K562 (cell line): Measurements from ENCODE around the gene DDX18. TPM values are rescaled to one million over a fixed set of nuclear protein-coding genes. Genes with fewer than 3 reads are reported as not detected.
A peak's percentile ranks its signal among the peaks of the same experiment; 100 is the strongest.

Source experiments
- CCAR2 ChIP-seq: fragments of 200-400 bp; formaldehyde crosslinking; IDR thresholded peaks from 2 replicates; pipeline ENCODE4 v1.6.1; 2017; ENCODE audit warnings: mild to moderate bottlenecking, low read depth, low read length
- E2F3 ChIP-seq: fragments of 250-450 bp; sonication (Bioruptor Pico); IDR thresholded peaks from 2 replicates; pipeline ENCODE4 v1.4.0; 2020; ENCODE audit warnings: mild to moderate bottlenecking
- EP300 ChIP-seq: IDR thresholded peaks from 2 replicates; pipeline ENCODE4 v1.6.1; 2012; ENCODE audit warnings: low read length, improper control_type of control experiment
- GTF2E2 ChIP-seq: fragments of 200-800 bp; sonication (Bioruptor generic); IDR thresholded peaks from 2 replicates; pipeline ENCODE4 v1.6.1; 2016; ENCODE audit warnings: missing genetic modification characterization, missing compliant biosample characterization
- MEF2D ChIP-seq: conservative IDR thresholded peaks from 2 replicates; pipeline ENCODE4 v1.6.1; 2016; ENCODE audit warnings: low read depth, missing genetic modification characterization, missing compliant biosample characterization
- PHB2 ChIP-seq: fragments of 450-650 bp; IDR thresholded peaks from 2 replicates; pipeline ENCODE4 v1.6.1; 2017; ENCODE audit warnings: low read depth
- POLR2G ChIP-seq: fragments of 200-400 bp; formaldehyde crosslinking; IDR thresholded peaks from 2 replicates; pipeline ENCODE4 v1.6.1; 2017; ENCODE audit warnings: low read depth, mild to moderate bottlenecking, antibody characterized with exemption, low read length, moderate library complexity
- SLC30A9 ChIP-seq: fragments of 250-450 bp; sonication (Bioruptor Pico); IDR thresholded peaks from 2 replicates; pipeline ENCODE4 v1.8.0; 2022; ENCODE audit warnings: mild to moderate bottlenecking, moderate library complexity
- SMARCB1 ChIP-seq: IDR thresholded peaks from 2 replicates; pipeline ENCODE4 v1.6.1; 2011; ENCODE audit warnings: improper control_type of control experiment, low read depth; ENCODE audit not compliant: insufficient read length
- SNIP1 ChIP-seq: fragments of 450-650 bp; IDR thresholded peaks from 2 replicates; pipeline ENCODE4 v1.7.1; 2017; ENCODE audit warnings: low read depth, mild to moderate bottlenecking
- ZKSCAN8 ChIP-seq: fragments of 200-800 bp; sonication (Bioruptor generic); IDR thresholded peaks from 2 replicates; pipeline ENCODE4 v1.6.1; 2016; ENCODE audit warnings: missing genetic modification characterization, missing compliant biosample characterization
- ZNF217 ChIP-seq: sonication (generic); formaldehyde crosslinking; IDR thresholded peaks from 2 replicates; pipeline ENCODE4 v1.8.0; 2022; ENCODE audit warnings: mild to moderate bottlenecking, missing genetic modification reagents
- ZNF324 ChIP-seq: fragments of 250-450 bp; sonication (Bioruptor Pico); IDR thresholded peaks from 2 replicates; pipeline ENCODE4 v1.4.0; 2020; ENCODE audit warnings: mild to moderate bottlenecking
- ZNF589 ChIP-seq: fragments of 200-800 bp; sonication (Bioruptor generic); IDR thresholded peaks from 2 replicates; pipeline ENCODE4 v1.6.1; 2016; ENCODE audit warnings: low read depth, missing genetic modification characterization, missing compliant biosample characterization
- ZNF696 ChIP-seq: fragments of 250-450 bp; sonication (Bioruptor Pico); conservative IDR thresholded peaks from 2 replicates; pipeline ENCODE4 v1.4.0; 2020; ENCODE audit warnings: mild to moderate bottlenecking, moderate library complexity
- polyA plus RNA-seq, 8 experiments: library from polyadenylated mRNA; depleted of rRNA in 4 of 8; stranded (reverse) in 5 of 8; unstranded in 3 of 8; fragments of >200 nt; fragmentation: Nextera tagmentation in 2 of 8; fragmentation: Illumina TruSeq in 1 of 8; extraction: Ambion mirVana in 2 of 8; extraction: Trizol in 1 of 8; gene quantifications; 2 replicates each; pipeline versions ENCODE4 v1.2.1 to v1.2.3, GENCODE V29; 2011 to 2014; ENCODE audit warnings: inconsistent platforms in 1 of 8, missing spikeins in 1 of 8
- total RNA-seq, 7 experiments: library from RNA; depleted of rRNA in 6 of 7; stranded (reverse); fragments of >200 nt in 6 of 7; fragmentation: Illumina TruSeq in 2 of 7; extraction: Trizol in 2 of 7; gene quantifications; 2 replicates each; pipeline versions ENCODE4 v1.2.1 to v1.2.3, GENCODE V29; 2011 to 2021; ENCODE audit warnings: low replicate concordance in 1 of 7
- TF ChIP-seq, protein P1 (sequence below): sonication (generic); formaldehyde crosslinking; IDR thresholded peaks from 2 replicates; pipeline ENCODE4 v1.8.1; 2023; ENCODE audit warnings: mild to moderate bottlenecking, missing genetic modification reagents
- TF ChIP-seq, protein P2 (sequence below): sonication (generic); formaldehyde crosslinking; IDR thresholded peaks from 2 replicates; pipeline ENCODE4 v1.8.0; 2022; ENCODE audit warnings: mild to moderate bottlenecking, missing genetic modification reagents
- TF ChIP-seq, protein P3 (sequence below): sonication (generic); formaldehyde crosslinking; IDR thresholded peaks from 2 replicates; pipeline ENCODE4 v1.8.0; 2023; ENCODE audit warnings: mild to moderate bottlenecking, missing genetic modification reagents
- TF ChIP-seq, protein P4 (sequence below): sonication (generic); formaldehyde crosslinking; IDR thresholded peaks from 2 replicates; pipeline ENCODE4 v1.8.0; 2022; ENCODE audit warnings: mild to moderate bottlenecking, missing genetic modification reagents

The DDX18 gene
- total and polyA plus RNA-seq, 9 of the 15 experiments (the other 6 are each of a cell fraction or from before 2014, with no cell fraction given): 67.9 to 156 (median 116) TPM

DNA sequence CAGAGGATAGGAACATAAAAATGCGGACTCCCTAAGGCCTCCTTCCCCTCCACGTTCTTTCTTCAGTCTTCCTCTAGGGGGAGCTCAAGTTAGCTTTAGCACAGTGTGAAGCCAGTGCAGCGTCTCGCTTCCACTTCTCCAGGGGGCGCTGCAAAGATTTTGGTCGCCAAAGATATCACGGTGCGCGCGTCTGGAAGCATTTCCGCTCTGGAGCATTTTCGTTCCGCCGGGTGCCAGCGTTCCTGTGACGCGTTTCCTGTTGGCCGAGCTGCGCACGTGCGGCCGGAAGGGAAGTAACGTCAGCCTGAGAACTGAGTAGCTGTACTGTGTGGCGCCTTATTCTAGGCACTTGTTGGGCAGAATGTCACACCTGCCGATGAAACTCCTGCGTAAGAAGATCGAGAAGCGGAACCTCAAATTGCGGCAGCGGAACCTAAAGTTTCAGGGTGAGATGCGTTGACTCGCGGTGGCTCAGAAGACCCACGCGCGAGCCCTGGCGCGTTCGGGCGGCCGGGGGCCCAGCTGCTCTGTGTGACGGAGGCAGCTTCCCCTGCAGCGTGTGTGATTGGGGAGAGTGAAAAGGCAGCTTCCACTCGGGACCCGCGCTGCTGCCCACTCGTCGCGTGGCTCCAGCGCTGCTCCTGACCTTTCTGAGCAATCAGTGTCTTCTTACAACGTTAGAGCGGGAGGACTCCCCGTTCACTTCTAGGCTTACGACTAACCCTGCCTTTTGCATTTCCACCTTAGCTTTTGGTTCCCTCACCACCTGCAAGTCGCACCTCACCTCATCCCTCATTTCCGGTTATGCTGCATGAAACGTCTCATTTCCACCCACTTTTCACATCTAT is at the start of gene DDX18 (continued):
- TF ChIP-seq, protein P1, sequence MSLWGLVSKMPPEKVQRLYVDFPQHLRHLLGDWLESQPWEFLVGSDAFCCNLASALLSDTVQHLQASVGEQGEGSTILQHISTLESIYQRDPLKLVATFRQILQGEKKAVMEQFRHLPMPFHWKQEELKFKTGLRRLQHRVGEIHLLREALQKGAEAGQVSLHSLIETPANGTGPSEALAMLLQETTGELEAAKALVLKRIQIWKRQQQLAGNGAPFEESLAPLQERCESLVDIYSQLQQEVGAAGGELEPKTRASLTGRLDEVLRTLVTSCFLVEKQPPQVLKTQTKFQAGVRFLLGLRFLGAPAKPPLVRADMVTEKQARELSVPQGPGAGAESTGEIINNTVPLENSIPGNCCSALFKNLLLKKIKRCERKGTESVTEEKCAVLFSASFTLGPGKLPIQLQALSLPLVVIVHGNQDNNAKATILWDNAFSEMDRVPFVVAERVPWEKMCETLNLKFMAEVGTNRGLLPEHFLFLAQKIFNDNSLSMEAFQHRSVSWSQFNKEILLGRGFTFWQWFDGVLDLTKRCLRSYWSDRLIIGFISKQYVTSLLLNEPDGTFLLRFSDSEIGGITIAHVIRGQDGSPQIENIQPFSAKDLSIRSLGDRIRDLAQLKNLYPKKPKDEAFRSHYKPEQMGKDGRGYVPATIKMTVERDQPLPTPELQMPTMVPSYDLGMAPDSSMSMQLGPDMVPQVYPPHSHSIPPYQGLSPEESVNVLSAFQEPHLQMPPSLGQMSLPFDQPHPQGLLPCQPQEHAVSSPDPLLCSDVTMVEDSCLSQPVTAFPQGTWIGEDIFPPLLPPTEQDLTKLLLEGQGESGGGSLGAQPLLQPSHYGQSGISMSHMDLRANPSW (CRISPR knock-in tag): no peak; the same call in 1 of the 2 replicates
- TF ChIP-seq, protein P2, sequence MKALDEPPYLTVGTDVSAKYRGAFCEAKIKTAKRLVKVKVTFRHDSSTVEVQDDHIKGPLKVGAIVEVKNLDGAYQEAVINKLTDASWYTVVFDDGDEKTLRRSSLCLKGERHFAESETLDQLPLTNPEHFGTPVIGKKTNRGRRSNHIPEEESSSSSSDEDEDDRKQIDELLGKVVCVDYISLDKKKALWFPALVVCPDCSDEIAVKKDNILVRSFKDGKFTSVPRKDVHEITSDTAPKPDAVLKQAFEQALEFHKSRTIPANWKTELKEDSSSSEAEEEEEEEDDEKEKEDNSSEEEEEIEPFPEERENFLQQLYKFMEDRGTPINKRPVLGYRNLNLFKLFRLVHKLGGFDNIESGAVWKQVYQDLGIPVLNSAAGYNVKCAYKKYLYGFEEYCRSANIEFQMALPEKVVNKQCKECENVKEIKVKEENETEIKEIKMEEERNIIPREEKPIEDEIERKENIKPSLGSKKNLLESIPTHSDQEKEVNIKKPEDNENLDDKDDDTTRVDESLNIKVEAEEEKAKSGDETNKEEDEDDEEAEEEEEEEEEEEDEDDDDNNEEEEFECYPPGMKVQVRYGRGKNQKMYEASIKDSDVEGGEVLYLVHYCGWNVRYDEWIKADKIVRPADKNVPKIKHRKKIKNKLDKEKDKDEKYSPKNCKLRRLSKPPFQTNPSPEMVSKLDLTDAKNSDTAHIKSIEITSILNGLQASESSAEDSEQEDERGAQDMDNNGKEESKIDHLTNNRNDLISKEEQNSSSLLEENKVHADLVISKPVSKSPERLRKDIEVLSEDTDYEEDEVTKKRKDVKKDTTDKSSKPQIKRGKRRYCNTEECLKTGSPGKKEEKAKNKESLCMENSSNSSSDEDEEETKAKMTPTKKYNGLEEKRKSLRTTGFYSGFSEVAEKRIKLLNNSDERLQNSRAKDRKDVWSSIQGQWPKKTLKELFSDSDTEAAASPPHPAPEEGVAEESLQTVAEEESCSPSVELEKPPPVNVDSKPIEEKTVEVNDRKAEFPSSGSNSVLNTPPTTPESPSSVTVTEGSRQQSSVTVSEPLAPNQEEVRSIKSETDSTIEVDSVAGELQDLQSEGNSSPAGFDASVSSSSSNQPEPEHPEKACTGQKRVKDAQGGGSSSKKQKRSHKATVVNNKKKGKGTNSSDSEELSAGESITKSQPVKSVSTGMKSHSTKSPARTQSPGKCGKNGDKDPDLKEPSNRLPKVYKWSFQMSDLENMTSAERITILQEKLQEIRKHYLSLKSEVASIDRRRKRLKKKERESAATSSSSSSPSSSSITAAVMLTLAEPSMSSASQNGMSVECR (CRISPR knock-in tag): peak; percentile 72; the same call in 1 of the 2 replicates
- TF ChIP-seq MEF2D (no peak), SMARCB1 (no peak), ZNF589 (CRISPR knock-in tag) (no peak), SNIP1 (peak; percentile 77; the same call in 1 of the 2 replicates), ZNF696 (CRISPR knock-in tag) (no peak), SLC30A9 (CRISPR knock-in tag) (no peak), ZNF324 (CRISPR knock-in tag) (no peak), EP300 (peak; percentile 57), GTF2E2 (tag) (no peak), CCAR2 (0 out of 2 replicates have a peak, but pooled peaks have one; percentile 43), POLR2G (peak; percentile 86), ZNF217 (CRISPR knock-in tag) (no peak), E2F3 (CRISPR knock-in tag) (no peak), ZKSCAN8 (CRISPR knock-in tag) (no peak), PHB2 (no peak)
- TF ChIP-seq, protein P3, sequence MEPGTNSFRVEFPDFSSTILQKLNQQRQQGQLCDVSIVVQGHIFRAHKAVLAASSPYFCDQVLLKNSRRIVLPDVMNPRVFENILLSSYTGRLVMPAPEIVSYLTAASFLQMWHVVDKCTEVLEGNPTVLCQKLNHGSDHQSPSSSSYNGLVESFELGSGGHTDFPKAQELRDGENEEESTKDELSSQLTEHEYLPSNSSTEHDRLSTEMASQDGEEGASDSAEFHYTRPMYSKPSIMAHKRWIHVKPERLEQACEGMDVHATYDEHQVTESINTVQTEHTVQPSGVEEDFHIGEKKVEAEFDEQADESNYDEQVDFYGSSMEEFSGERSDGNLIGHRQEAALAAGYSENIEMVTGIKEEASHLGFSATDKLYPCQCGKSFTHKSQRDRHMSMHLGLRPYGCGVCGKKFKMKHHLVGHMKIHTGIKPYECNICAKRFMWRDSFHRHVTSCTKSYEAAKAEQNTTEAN: no peak
- TF ChIP-seq, protein P4, sequence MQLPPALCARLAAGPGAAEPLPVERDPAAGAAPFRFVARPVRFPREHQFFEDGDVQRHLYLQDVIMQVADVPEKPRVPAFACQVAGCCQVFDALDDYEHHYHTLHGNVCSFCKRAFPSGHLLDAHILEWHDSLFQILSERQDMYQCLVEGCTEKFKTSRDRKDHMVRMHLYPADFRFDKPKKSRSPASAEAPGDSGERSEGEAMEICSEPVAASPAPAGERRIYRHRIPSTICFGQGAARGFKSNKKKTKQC: no peak
